Liver (tissue), 9 donors: Measurements from ENCODE around the gene GLRA3. TPM values are rescaled to one million over a fixed set of nuclear protein-coding genes. Genes with fewer than 3 reads are reported as not detected.

Experiments used
- DNase-seq: peaks from one replicate; pipeline ENCODE4 v3.0.0-alpha.2; 2017; ENCODE audit warnings: low spot score
- H3K27ac ChIP-seq, 2 donors: one replicate each; pipeline ENCODE4 v1.7.0; 2013; ENCODE audit warnings: inconsistent platforms in 2 of 2, low read length in 2 of 2, control low read depth in 1 of 2, low read depth in 1 of 2, mild to moderate bottlenecking in 1 of 2
- H3K27me3 ChIP-seq, 4 donors: one replicate each; pipeline versions ENCODE4 v1.6.1 to v1.7.0; 2013; ENCODE audit warnings: low read length in 3 of 4, inconsistent platforms in 1 of 4, mild to moderate bottlenecking in 1 of 4, moderate library complexity in 1 of 4; ENCODE audit not compliant: control insufficient read depth in 4 of 4, insufficient read depth in 4 of 4
- H3K36me3 ChIP-seq, 4 donors: one replicate each; pipeline versions ENCODE4 v1.6.1 to v1.7.0; 2013; ENCODE audit warnings: low read length in 3 of 4, mild to moderate bottlenecking in 3 of 4, low read depth in 1 of 4, moderate library complexity in 1 of 4; ENCODE audit not compliant: control insufficient read depth in 4 of 4, insufficient read depth in 3 of 4
- H3K4me1 ChIP-seq, 4 donors: one replicate each; pipeline versions ENCODE4 v1.6.1 to v1.7.0; 2013; ENCODE audit warnings: low read length in 3 of 4, mild to moderate bottlenecking in 3 of 4, moderate library complexity in 1 of 4; ENCODE audit not compliant: control insufficient read depth in 4 of 4, insufficient read depth in 4 of 4
- H3K4me3 ChIP-seq, 3 donors: one replicate each; pipeline versions ENCODE4 v1.6.1 to v1.7.0; 2013; ENCODE audit warnings: low read length in 3 of 3, control low read depth in 1 of 3, low read depth in 1 of 3, mild to moderate bottlenecking in 1 of 3
- H3K9ac ChIP-seq, 2 donors: one replicate each; pipeline ENCODE4 v1.7.0; 2013; ENCODE audit warnings: low read length in 2 of 2, mild to moderate bottlenecking in 2 of 2, moderate library complexity in 2 of 2, control low read depth in 1 of 2, low read depth in 1 of 2
- H3K9me3 ChIP-seq, 4 donors: one replicate each; pipeline versions ENCODE4 v1.6.1 to v1.7.0; 2013; ENCODE audit warnings: low read length in 3 of 4; ENCODE audit not compliant: control insufficient read depth in 4 of 4
- EGR1 ChIP-seq, 2 donors: IDR thresholded peaks; 2 replicates each; pipeline ENCODE4 v1.6.1; 2016 to 2018; ENCODE audit warnings: antibody characterized with exemption in 2 of 2, low read depth in 2 of 2
- FOXA1 ChIP-seq: IDR thresholded peaks from 2 replicates; pipeline ENCODE4 v1.6.1; 2016; ENCODE audit warnings: antibody characterized with exemption
- GABPA ChIP-seq, 2 donors: IDR thresholded peaks in 1 of 2; conservative IDR thresholded peaks in 1 of 2; 2 replicates each; pipeline ENCODE4 v1.6.1; 2016; ENCODE audit warnings: antibody characterized with exemption in 2 of 2, mild to moderate bottlenecking in 1 of 2, moderate library complexity in 1 of 2
- JUND ChIP-seq, 2 donors: IDR thresholded peaks; 2 replicates each; pipeline ENCODE4 v1.6.1; 2016; ENCODE audit warnings: antibody characterized with exemption in 2 of 2
- NR2F2 ChIP-seq: IDR thresholded peaks from 2 replicates; pipeline ENCODE4 v1.6.1; 2016; ENCODE audit warnings: antibody characterized with exemption
- RAD21 ChIP-seq, 2 donors: IDR thresholded peaks; 2 replicates each; pipeline ENCODE4 v1.6.1; 2016; ENCODE audit warnings: antibody characterized with exemption in 2 of 2, mild to moderate bottlenecking in 2 of 2
- RXRA ChIP-seq, 2 donors: IDR thresholded peaks; 2 replicates each; pipeline ENCODE4 v1.6.1; 2017 to 2018; ENCODE audit warnings: antibody characterized with exemption in 2 of 2, mild to moderate bottlenecking in 1 of 2
- SP1 ChIP-seq: IDR thresholded peaks from 2 replicates; pipeline ENCODE4 v1.6.1; 2018; ENCODE audit warnings: antibody characterized with exemption, mild to moderate bottlenecking
- YY1 ChIP-seq: IDR thresholded peaks from 2 replicates; pipeline ENCODE4 v1.6.1; 2016; ENCODE audit warnings: antibody characterized with exemption, mild to moderate bottlenecking
- WGBS: extraction: QIAGEN DNeasy Blood & Tissue Kit; methylation state at CpG from one replicate; pipeline ENCODE4 v1.1.7; 2013; 5-methylcytosine and 5-hydroxymethylcytosine counted together
- polyA plus RNA-seq, 2 donors: library from polyadenylated mRNA; stranded (reverse) in 1 of 2; unstranded in 1 of 2; fragments of 200-250 nt in 1 of 2; fragments of >200 nt in 1 of 2; fragmentation: Nextera tagmentation in 1 of 2; extraction: Ambion mirVana in 1 of 2; gene quantifications; one replicate each; pipeline versions ENCODE4 v1.2.1 to v1.2.3, GENCODE V29; 2013 to 2015
- total RNA-seq, 2 donors: library from RNA; depleted of rRNA; stranded (reverse); fragments of >200 nt; gene quantifications; one replicate each; pipeline ENCODE4 v1.2.3, GENCODE V29; 2014
- TF ChIP-seq, protein P1 (sequence below): fragments of 150-350 bp; IDR thresholded peaks from 2 replicates; pipeline ENCODE4 v1.5.1; 2017; ENCODE audit warnings: improper control_type of control experiment, low read depth, low read length; ENCODE audit not compliant: missing input control
- TF ChIP-seq, protein P2 (sequence below): IDR thresholded peaks from 2 replicates; pipeline ENCODE4 v1.6.1; 2016; ENCODE audit warnings: antibody characterized with exemption
- TF ChIP-seq, protein P3 (sequence below): IDR thresholded peaks from 2 replicates; pipeline ENCODE4 v1.6.1; 2016; ENCODE audit warnings: antibody characterized with exemption, mild to moderate bottlenecking
- TF ChIP-seq, protein P4 (sequence below): IDR thresholded peaks from 2 replicates; pipeline ENCODE4 v1.6.1; 2016; ENCODE audit warnings: antibody characterized with exemption
- TF ChIP-seq, protein P5 (sequence below): IDR thresholded peaks from 2 replicates; pipeline ENCODE4 v1.6.1; 2016; ENCODE audit warnings: antibody characterized with exemption
- donor health status: healthy.
- donor health status: healthy.
- donor health status: healthy.
- donor health status: healthy.
- donor health status: healthy.

Gene GLRA3
- total and polyA plus RNA-seq, 4 donors: not detected

DNA sequence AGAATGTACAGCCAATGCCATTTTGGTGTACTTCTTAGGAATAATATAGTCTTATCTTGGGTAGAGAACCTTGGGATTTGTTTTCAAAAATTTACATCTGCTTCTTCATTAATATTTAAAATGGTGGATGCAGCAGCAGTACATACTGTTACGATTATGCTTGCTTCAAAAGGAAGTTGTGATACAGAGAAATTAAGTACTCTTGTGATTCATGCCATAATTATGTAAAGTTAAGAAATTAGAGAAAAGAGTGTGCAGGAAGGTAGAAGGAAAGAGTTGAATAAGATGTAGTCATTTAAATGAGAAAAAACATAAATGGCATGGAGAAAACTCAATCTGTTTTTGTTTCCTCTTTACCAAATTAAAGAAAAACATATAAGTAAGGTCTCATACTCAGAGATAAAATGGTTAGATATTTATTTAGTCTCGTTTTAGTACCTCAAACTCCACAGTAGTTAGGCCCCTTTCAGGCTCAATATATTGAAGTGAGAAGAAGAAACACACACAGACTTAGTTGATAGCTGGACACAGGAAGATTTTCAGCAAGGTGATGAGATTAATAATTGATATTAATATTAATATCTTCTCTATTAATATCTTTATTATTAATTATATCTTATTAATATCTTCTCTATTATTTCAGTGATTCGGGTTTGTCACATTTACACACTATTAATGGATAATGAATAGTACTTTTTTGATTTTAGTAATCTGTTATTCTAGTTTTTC lies 236.6 kb downstream of the GLRA3 start:
- Histone ChIP-seq H3K9ac (no peak overlapping the region), H3K27me3 (no peaks in the 10 kb centered on the region), H3K36me3 (no peaks in the 10 kb centered on the region), H3K4me1 (no peaks in the 10 kb centered on the region), H3K4me3 (no peak overlapping the region), H3K9me3 (no peaks in the 10 kb centered on the region), H3K27ac (no peak overlapping the region)
- TF ChIP-seq, protein P1, sequence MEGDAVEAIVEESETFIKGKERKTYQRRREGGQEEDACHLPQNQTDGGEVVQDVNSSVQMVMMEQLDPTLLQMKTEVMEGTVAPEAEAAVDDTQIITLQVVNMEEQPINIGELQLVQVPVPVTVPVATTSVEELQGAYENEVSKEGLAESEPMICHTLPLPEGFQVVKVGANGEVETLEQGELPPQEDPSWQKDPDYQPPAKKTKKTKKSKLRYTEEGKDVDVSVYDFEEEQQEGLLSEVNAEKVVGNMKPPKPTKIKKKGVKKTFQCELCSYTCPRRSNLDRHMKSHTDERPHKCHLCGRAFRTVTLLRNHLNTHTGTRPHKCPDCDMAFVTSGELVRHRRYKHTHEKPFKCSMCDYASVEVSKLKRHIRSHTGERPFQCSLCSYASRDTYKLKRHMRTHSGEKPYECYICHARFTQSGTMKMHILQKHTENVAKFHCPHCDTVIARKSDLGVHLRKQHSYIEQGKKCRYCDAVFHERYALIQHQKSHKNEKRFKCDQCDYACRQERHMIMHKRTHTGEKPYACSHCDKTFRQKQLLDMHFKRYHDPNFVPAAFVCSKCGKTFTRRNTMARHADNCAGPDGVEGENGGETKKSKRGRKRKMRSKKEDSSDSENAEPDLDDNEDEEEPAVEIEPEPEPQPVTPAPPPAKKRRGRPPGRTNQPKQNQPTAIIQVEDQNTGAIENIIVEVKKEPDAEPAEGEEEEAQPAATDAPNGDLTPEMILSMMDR: no peak
- TF ChIP-seq, protein P2, sequence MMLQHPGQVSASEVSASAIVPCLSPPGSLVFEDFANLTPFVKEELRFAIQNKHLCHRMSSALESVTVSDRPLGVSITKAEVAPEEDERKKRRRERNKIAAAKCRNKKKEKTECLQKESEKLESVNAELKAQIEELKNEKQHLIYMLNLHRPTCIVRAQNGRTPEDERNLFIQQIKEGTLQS: no peak
- no peak for TF ChIP-seq SP1
- TF ChIP-seq GABPA (IDR thresholded peaks at IDR 0.05 in 1 of 2, conservative IDR thresholded peaks at IDR 0.05 in 1 of 2): no peak
- TF ChIP-seq, protein P3, sequence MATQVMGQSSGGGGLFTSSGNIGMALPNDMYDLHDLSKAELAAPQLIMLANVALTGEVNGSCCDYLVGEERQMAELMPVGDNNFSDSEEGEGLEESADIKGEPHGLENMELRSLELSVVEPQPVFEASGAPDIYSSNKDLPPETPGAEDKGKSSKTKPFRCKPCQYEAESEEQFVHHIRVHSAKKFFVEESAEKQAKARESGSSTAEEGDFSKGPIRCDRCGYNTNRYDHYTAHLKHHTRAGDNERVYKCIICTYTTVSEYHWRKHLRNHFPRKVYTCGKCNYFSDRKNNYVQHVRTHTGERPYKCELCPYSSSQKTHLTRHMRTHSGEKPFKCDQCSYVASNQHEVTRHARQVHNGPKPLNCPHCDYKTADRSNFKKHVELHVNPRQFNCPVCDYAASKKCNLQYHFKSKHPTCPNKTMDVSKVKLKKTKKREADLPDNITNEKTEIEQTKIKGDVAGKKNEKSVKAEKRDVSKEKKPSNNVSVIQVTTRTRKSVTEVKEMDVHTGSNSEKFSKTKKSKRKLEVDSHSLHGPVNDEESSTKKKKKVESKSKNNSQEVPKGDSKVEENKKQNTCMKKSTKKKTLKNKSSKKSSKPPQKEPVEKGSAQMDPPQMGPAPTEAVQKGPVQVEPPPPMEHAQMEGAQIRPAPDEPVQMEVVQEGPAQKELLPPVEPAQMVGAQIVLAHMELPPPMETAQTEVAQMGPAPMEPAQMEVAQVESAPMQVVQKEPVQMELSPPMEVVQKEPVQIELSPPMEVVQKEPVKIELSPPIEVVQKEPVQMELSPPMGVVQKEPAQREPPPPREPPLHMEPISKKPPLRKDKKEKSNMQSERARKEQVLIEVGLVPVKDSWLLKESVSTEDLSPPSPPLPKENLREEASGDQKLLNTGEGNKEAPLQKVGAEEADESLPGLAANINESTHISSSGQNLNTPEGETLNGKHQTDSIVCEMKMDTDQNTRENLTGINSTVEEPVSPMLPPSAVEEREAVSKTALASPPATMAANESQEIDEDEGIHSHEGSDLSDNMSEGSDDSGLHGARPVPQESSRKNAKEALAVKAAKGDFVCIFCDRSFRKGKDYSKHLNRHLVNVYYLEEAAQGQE: no peak
- TF ChIP-seq, protein P4, sequence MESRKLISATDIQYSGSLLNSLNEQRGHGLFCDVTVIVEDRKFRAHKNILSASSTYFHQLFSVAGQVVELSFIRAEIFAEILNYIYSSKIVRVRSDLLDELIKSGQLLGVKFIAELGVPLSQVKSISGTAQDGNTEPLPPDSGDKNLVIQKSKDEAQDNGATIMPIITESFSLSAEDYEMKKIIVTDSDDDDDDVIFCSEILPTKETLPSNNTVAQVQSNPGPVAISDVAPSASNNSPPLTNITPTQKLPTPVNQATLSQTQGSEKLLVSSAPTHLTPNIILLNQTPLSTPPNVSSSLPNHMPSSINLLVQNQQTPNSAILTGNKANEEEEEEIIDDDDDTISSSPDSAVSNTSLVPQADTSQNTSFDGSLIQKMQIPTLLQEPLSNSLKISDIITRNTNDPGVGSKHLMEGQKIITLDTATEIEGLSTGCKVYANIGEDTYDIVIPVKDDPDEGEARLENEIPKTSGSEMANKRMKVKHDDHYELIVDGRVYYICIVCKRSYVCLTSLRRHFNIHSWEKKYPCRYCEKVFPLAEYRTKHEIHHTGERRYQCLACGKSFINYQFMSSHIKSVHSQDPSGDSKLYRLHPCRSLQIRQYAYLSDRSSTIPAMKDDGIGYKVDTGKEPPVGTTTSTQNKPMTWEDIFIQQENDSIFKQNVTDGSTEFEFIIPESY: no peak
- no peak for TF ChIP-seq RXRA (IDR thresholded peaks at IDR 0.05)
- TF ChIP-seq YY1: no peak
- no peak for TF ChIP-seq EGR1 (IDR thresholded peaks at IDR 0.05; ENCODE audit: low read depth in 2 of 2)
- no peak for TF ChIP-seq RAD21 (IDR thresholded peaks at IDR 0.05)
- no peak for TF ChIP-seq NR2F2
- no peak for TF ChIP-seq JUND (IDR thresholded peaks at IDR 0.05)
- 77% methylated on average over 3 of the region's 3 CpGs for WGBS
- no peak for DNase-seq

DNA sequence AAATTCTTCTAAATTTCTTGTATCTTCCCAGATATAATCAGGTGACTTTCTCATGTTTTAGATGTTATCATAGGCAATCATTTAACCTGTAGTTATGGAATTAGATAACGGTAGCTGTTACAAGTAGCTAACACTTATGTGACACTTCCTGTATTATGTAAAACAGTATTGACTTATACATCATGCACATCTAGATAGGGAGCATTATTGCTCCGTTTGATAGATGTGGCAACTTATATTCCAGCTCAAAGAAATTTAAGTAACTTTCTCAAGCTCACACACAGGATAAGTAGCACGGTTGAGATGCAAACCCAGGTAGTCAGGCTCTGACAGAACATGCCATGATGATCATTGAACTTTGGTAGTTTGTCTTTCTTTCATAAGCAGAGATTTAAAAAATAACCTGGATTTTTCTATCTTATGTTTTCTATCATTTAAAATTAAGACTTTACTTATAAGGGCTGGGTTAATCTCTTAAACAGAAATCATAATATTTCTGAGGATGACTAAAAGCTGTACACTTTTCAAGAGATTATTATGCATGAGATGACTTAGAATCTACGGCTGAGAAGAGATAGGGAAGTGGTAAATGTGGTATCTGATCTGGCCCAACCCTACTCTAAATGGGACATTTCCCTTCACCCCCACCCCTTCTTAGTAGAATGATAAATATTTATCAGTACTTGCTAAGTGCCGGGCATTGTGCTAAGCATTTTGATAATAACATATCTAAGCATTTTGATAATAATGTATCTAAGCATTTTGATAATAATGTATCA lies 237.6 kb downstream of the GLRA3 start:
- Histone ChIP-seq H3K27me3 (no peaks in the 10 kb centered on the region), H3K4me1 (no peaks in the 10 kb centered on the region), H3K36me3 (no peaks in the 10 kb centered on the region), H3K9me3 (no peaks in the 10 kb centered on the region), H3K4me3 (no peak overlapping the region), H3K9ac (no peak overlapping the region), H3K27ac (no peak overlapping the region)
- 72% methylated on average over 5 of the region's 5 CpGs for WGBS
- DNase-seq: no peak
- TF ChIP-seq, protein P4: no peak
- TF ChIP-seq FOXA1 (no peak), GABPA (IDR thresholded peaks at IDR 0.05 in 1 of 2, conservative IDR thresholded peaks at IDR 0.05 in 1 of 2) (no peak), EGR1 (IDR thresholded peaks at IDR 0.05; ENCODE audit: low read depth in 2 of 2) (no peak), SP1 (no peak), JUND (IDR thresholded peaks at IDR 0.05) (no peak)
- TF ChIP-seq, protein P3: no peak
- TF ChIP-seq, protein P5, sequence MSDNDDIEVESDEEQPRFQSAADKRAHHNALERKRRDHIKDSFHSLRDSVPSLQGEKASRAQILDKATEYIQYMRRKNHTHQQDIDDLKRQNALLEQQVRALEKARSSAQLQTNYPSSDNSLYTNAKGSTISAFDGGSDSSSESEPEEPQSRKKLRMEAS: no peak
